ENCODE results near the gene SMYD3. TPM values are rescaled to one million over a fixed set of nuclear protein-coding genes. Genes with fewer than 3 reads are reported as not detected.

SMYD3 gene
- total and polyA plus RNA-seq, 2 donors (not counting 3 experiments of a cell fraction or from before 2014, with no cell fraction given): 16.0 to 32.1 TPM

DNA sequence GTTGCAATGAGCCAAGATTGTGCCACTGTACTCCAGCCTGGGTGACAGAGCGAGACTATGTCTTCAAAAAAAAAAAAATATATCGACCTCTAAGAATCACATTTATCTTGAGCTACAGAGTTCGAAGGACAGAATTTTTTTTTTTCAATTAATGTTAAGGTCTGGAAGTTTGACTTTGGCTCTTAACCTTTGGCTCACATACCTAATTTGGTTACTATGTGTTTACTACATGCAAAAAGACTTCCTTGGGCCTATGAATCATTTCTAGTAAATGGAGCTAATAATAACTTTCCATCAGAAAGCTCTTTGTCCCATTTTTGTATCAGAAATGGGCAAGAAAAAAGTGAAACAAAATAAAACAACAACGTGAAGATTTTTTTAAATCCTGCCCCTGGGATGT, 351.2 kb downstream of the SMYD3 start:
- H3K27ac ChIP-seq (ENCODE audit: insufficient read depth, low read depth, low read length): peak overlapping the region; percentile 36
- TF ChIP-seq GATA2 (IDR thresholded peaks at IDR 0.05; ENCODE audit: insufficient read depth, insufficient read length, low read depth, low read length) (no peak), POLR2A (IDR thresholded peaks at IDR 0.05; ENCODE audit: low read depth, low read length) (no peak), MYC (IDR thresholded peaks at IDR 0.05; ENCODE audit: low read depth, low read length) (no peak), POLR2AphosphoS5 (IDR thresholded peaks at IDR 0.05; ENCODE audit: insufficient read depth, low read depth, low read length) (no peak), EZH2 (IDR thresholded peaks at IDR 0.05; ENCODE audit: borderline replicate concordance, low read depth, low read length, severe bottlenecking) (no peak), FOS (IDR thresholded peaks at IDR 0.05; ENCODE audit: borderline replicate concordance, insufficient read depth, low read length) (peak; percentile 69), JUN (IDR thresholded peaks at IDR 0.05; ENCODE audit: borderline replicate concordance, insufficient read depth, insufficient read length, low read depth) (peak; percentile 24)
- TF ChIP-seq, protein P1, sequence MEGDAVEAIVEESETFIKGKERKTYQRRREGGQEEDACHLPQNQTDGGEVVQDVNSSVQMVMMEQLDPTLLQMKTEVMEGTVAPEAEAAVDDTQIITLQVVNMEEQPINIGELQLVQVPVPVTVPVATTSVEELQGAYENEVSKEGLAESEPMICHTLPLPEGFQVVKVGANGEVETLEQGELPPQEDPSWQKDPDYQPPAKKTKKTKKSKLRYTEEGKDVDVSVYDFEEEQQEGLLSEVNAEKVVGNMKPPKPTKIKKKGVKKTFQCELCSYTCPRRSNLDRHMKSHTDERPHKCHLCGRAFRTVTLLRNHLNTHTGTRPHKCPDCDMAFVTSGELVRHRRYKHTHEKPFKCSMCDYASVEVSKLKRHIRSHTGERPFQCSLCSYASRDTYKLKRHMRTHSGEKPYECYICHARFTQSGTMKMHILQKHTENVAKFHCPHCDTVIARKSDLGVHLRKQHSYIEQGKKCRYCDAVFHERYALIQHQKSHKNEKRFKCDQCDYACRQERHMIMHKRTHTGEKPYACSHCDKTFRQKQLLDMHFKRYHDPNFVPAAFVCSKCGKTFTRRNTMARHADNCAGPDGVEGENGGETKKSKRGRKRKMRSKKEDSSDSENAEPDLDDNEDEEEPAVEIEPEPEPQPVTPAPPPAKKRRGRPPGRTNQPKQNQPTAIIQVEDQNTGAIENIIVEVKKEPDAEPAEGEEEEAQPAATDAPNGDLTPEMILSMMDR (IDR thresholded peaks at IDR 0.05; ENCODE audit: extremely low read depth in 1 of 2, insufficient read depth in 1 of 2, low read depth in 1 of 2, low read length in 2 of 2): no peak
- TF ChIP-seq, protein P2, sequence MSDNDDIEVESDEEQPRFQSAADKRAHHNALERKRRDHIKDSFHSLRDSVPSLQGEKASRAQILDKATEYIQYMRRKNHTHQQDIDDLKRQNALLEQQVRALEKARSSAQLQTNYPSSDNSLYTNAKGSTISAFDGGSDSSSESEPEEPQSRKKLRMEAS (IDR thresholded peaks at IDR 0.05; ENCODE audit: insufficient read depth, insufficient read length): no peak
- dilution Hi-C loops (cut with MboI; ENCODE audit: extremely low pct_ligation_motif_present, low sequenced_read_pairs) (no loop called here), intact Hi-C loops (cut with micrococcal nuclease) (no loop called here)
- no peaks in the 10 kb centered on the region for H4K20me1 ChIP-seq (replicated peaks; ENCODE audit: control insufficient read depth, extremely low read depth, insufficient read depth, low read length)
- CTCF ChIA-PET: interaction anchor here (0.6 to 1.9 kb wide), 6 partner anchors 8 to 133 kb away, joined by 3 to 7 read pairs (median 3); no protein-coding TSS in a partner anchor
- FAIRE-seq (peak; percentile 75), DNase-seq (ENCODE audit: low read depth, low spot score) (peak; percentile 40)
- no peaks in the 10 kb centered on the region for H3K36me3 ChIP-seq (ENCODE audit: control insufficient read depth in 2 of 2, extremely low read depth in 1 of 2, insufficient read depth in 2 of 2, low read length in 2 of 2)
- no peaks in the 10 kb centered on the region for H3K9me1 ChIP-seq (replicated peaks; ENCODE audit: control insufficient read depth, extremely low read depth, insufficient read depth, low read length)
- H3K4me1 ChIP-seq (ENCODE audit: control insufficient read depth, extremely low read depth, insufficient read depth, low read length): peaks cover 17% of the 10 kb centered on the region
- no peaks in the 10 kb centered on the region for H3K79me2 ChIP-seq (ENCODE audit: control insufficient read depth, insufficient read depth, low read length)
- peak overlapping the region in 1 of 3 experiments; percentile 3 for H3K4me3 ChIP-seq (replicated peaks in 1 of 3; ENCODE audit: insufficient read depth in 1 of 3, low read depth in 1 of 3, low read length in 3 of 3)
- no peaks in the 10 kb centered on the region for H3K27me3 ChIP-seq (ENCODE audit: control insufficient read depth in 2 of 2, insufficient read depth in 2 of 2, low read length in 2 of 2)
- no TSS peak for BruUV-seq (replicated peaks)
- H3K9ac ChIP-seq (replicated peaks; ENCODE audit: extremely low read depth, insufficient read depth, low read length): no peak overlapping the region
- H3K9me3 ChIP-seq (replicated peaks; ENCODE audit: control insufficient read depth, insufficient read depth, low read length): no peaks in the 10 kb centered on the region
- no peak overlapping the region for H2AFZ ChIP-seq (ENCODE audit: low read depth, low read length)
- POLR2A ChIA-PET: interaction anchor here (0.7 kb wide), 1 partner anchor 26 kb away, joined by 3 read pairs; no protein-coding TSS in a partner anchor
- H3K4me2 ChIP-seq (ENCODE audit: insufficient read depth, low read length): no peak overlapping the region
